WTC11 (cell line): Measurements from ENCODE around the gene ACACA.

Experiments used
- ESRRA ChIP-seq: sonication (generic); formaldehyde crosslinking; IDR thresholded peaks from 2 replicates; pipeline ENCODE4 v1.8.1; 2022; ENCODE audit warnings: mild to moderate bottlenecking, missing genetic modification reagents, borderline replicate concordance
- NFE2L1 ChIP-seq: sonication (generic); formaldehyde crosslinking; IDR thresholded peaks from 2 replicates; pipeline ENCODE4 v1.8.1; 2023; ENCODE audit warnings: missing genetic modification reagents
- NR1H2 ChIP-seq: sonication (generic); formaldehyde crosslinking; IDR thresholded peaks from 2 replicates; pipeline ENCODE4 v1.9.0; 2021; ENCODE audit warnings: mild to moderate bottlenecking, moderate library complexity, missing genetic modification reagents
- SMAD3 ChIP-seq: sonication (generic); formaldehyde crosslinking; IDR thresholded peaks from 2 replicates; pipeline ENCODE4 v1.8.0; 2022; ENCODE audit warnings: missing genetic modification reagents, mild to moderate bottlenecking, borderline replicate concordance
- TCF7 ChIP-seq: sonication (generic); formaldehyde crosslinking; IDR thresholded peaks from 2 replicates; pipeline ENCODE4 v1.8.0; 2022; ENCODE audit warnings: mild to moderate bottlenecking, low read depth, missing genetic modification reagents, moderate library complexity
- ZNF138 ChIP-seq: sonication (generic); formaldehyde crosslinking; conservative IDR thresholded peaks from 2 replicates; pipeline ENCODE4 v1.8.1; 2022; ENCODE audit warnings: mild to moderate bottlenecking, moderate library complexity, missing genetic modification reagents
- ZNF232 ChIP-seq: sonication (generic); formaldehyde crosslinking; IDR thresholded peaks from 2 replicates; pipeline ENCODE4 v1.8.0; 2022; ENCODE audit warnings: mild to moderate bottlenecking, missing genetic modification reagents
- TF ChIP-seq, protein P1 (sequence below): sonication (generic); formaldehyde crosslinking; IDR thresholded peaks from 2 replicates; pipeline ENCODE4 v1.8.1; 2023; ENCODE audit warnings: mild to moderate bottlenecking, missing genetic modification reagents, moderate library complexity
- TF ChIP-seq, protein P2 (sequence below): fragments of 200-600 bp; IDR thresholded peaks from 2 replicates; pipeline ENCODE4 v1.8.0; 2022; ENCODE audit warnings: antibody characterized with exemption
- TF ChIP-seq, protein P3 (sequence below): sonication (generic); formaldehyde crosslinking; IDR thresholded peaks from 2 replicates; pipeline ENCODE4 v1.8.1; 2022; ENCODE audit warnings: mild to moderate bottlenecking, moderate library complexity, missing genetic modification reagents
- TF ChIP-seq, protein P4 (sequence below): sonication (generic); formaldehyde crosslinking; IDR thresholded peaks from 2 replicates; pipeline ENCODE4 v1.8.1; 2022; ENCODE audit warnings: missing genetic modification reagents, borderline replicate concordance
- TF ChIP-seq, protein P5 (sequence below): sonication (generic); formaldehyde crosslinking; IDR thresholded peaks from 2 replicates; pipeline ENCODE4 v1.8.1; 2023; ENCODE audit warnings: mild to moderate bottlenecking, missing genetic modification reagents

DNA sequence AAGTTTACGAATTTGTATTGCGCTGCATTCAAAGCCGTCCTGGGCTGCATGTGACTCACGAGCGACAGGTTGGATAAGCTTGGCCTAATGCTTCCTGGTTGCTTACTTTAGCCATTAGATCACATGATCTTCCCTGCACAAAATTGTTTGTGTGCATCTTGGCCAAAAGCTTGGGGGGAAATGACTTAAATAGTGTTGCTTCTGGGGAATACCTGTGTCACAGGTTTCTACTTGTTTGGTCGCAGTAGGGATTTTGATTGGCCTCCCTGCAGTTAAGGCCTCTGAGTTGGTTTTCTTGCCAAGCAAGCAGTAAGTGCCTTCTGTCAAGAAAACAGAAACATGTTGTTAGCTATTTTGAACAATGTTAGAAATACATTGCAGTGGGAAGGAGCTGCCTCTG lies 43.5 kb upstream of the ACACA start:
- TF ChIP-seq SMAD3 (CRISPR knock-in tag) (no peak), ZNF138 (CRISPR knock-in tag) (no peak), ESRRA (CRISPR knock-in tag) (no peak), TCF7 (no peak), NFE2L1 (CRISPR knock-in tag) (no peak), ZNF232 (no peak), NR1H2 (CRISPR knock-in tag) (no peak)
- TF ChIP-seq, protein P1, sequence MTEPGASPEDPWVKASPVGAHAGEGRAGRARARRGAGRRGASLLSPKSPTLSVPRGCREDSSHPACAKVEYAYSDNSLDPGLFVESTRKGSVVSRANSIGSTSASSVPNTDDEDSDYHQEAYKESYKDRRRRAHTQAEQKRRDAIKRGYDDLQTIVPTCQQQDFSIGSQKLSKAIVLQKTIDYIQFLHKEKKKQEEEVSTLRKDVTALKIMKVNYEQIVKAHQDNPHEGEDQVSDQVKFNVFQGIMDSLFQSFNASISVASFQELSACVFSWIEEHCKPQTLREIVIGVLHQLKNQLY (CRISPR knock-in tag), result no peak
- TF ChIP-seq, protein P2, sequence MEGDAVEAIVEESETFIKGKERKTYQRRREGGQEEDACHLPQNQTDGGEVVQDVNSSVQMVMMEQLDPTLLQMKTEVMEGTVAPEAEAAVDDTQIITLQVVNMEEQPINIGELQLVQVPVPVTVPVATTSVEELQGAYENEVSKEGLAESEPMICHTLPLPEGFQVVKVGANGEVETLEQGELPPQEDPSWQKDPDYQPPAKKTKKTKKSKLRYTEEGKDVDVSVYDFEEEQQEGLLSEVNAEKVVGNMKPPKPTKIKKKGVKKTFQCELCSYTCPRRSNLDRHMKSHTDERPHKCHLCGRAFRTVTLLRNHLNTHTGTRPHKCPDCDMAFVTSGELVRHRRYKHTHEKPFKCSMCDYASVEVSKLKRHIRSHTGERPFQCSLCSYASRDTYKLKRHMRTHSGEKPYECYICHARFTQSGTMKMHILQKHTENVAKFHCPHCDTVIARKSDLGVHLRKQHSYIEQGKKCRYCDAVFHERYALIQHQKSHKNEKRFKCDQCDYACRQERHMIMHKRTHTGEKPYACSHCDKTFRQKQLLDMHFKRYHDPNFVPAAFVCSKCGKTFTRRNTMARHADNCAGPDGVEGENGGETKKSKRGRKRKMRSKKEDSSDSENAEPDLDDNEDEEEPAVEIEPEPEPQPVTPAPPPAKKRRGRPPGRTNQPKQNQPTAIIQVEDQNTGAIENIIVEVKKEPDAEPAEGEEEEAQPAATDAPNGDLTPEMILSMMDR, result no peak
- TF ChIP-seq, protein P3, sequence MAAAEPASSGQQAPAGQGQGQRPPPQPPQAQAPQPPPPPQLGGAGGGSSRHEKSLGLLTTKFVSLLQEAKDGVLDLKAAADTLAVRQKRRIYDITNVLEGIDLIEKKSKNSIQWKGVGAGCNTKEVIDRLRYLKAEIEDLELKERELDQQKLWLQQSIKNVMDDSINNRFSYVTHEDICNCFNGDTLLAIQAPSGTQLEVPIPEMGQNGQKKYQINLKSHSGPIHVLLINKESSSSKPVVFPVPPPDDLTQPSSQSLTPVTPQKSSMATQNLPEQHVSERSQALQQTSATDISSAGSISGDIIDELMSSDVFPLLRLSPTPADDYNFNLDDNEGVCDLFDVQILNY (CRISPR knock-in tag), result no peak
- TF ChIP-seq, protein P4, sequence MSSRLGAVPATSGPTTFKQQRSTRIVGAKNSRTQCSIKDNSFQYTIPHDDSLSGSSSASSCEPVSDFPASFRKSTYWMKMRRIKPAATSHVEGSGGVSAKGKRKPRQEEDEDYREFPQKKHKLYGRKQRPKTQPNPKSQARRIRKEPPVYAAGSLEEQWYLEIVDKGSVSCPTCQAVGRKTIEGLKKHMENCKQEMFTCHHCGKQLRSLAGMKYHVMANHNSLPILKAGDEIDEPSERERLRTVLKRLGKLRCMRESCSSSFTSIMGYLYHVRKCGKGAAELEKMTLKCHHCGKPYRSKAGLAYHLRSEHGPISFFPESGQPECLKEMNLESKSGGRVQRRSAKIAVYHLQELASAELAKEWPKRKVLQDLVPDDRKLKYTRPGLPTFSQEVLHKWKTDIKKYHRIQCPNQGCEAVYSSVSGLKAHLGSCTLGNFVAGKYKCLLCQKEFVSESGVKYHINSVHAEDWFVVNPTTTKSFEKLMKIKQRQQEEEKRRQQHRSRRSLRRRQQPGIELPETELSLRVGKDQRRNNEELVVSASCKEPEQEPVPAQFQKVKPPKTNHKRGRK (CRISPR knock-in tag), result no peak
- TF ChIP-seq, protein P5, sequence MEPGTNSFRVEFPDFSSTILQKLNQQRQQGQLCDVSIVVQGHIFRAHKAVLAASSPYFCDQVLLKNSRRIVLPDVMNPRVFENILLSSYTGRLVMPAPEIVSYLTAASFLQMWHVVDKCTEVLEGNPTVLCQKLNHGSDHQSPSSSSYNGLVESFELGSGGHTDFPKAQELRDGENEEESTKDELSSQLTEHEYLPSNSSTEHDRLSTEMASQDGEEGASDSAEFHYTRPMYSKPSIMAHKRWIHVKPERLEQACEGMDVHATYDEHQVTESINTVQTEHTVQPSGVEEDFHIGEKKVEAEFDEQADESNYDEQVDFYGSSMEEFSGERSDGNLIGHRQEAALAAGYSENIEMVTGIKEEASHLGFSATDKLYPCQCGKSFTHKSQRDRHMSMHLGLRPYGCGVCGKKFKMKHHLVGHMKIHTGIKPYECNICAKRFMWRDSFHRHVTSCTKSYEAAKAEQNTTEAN (CRISPR knock-in tag), result no peak
